ENCODE measurements around the gene PJA2.
A peak's percentile ranks its signal among the peaks of the same experiment; 100 is the strongest.

PJA2 gene

GRCh38 chr5:109345699-109346098 lies 64.1 kb downstream of the PJA2 start:
- no peak for DNase-seq

GRCh38 chr5:109340351-109340750 lies 69.4 kb downstream of the PJA2 start:
- DNase-seq: no peak

DNA sequence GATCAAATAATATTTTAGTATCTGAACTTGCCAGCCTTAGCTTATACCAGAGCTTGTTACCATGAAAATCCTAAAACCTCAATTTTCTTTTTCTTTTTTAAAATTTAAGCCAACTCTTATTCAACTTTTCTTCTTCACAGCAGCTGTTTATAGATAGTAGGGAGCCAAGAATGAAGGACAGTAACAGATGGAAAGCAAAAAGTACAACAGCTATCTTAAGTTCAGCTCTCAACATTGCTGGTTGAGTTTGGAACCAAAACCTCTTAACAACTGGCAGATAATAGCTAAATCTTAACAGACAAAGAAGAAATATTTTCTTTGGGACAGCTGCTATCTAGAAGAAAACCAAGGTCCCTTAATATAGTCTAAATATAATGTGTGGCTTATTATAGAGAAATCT lies 74.7 kb downstream of the PJA2 start:
- DNase-seq: no peak

GRCh38 chr5:109334056-109334455 lies 75.7 kb downstream of the PJA2 start:
- DNase-seq: no peak

DNA sequence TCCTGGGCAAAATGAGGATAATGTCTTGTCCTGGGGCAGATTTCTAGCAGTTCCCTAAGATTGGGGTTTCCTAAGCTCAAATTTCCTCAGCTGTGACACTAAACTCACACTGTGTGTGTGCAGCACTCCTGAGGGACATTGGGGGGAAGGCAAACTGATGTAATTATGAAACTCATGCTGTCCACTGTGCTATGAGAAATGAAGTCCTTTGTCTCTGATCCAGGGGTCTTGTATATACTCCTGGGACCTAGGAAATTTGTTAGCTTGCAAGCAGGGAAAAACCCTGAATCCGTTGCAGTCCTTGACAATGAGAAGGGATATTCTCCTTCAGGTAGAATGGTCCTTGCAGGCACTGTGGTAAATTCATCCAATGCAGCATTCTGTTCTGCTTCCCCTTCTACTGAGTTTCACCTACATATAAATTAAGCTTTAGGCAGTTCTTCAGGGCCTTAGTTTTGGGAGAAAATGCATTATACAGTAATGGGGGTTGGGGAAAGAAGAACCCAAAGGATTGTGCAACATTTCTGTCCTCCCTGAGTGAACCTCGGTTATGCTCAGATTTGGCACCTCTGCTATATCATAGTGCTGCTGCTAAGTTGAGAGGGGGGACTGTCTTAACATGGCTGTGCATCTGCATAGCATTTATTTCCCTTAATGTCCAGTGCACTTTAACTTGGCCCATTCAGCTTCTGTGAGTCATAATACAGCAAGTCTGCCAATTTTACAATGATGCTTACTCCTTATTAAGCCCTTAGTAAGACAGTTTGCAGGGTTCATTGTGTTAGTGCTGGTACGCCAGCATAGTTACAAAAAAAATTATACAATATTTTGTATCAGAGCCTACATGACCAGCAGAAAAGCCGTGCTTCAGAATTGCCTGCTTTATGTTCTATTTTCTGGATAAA lies 80.2 kb downstream of the PJA2 start:
- DNase-seq: peak; percentile 69

DNA sequence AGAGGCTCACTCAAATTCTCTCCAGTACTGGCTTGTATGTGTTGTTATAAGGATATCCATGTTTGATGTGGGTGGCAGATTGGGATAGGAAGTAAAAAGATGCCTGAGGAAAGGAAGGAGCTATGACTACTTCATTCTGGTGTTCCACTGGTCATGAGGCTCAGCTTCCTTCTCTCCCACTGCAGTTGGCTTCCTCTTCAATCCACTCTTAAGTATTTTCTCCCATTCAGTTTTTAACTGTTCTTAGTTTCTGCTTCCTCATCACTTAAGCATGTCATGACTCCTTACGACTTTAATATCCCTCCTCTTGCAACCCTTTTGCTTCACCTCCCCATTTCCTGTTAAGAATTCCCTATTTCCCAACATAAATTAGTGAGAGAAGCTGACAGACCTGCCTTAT lies 81.1 kb downstream of the PJA2 start:
- DNase-seq: peak; percentile 70

GRCh38 chr5:109327570-109327969 lies 82.2 kb downstream of the PJA2 start:
- no peak for DNase-seq

DNA sequence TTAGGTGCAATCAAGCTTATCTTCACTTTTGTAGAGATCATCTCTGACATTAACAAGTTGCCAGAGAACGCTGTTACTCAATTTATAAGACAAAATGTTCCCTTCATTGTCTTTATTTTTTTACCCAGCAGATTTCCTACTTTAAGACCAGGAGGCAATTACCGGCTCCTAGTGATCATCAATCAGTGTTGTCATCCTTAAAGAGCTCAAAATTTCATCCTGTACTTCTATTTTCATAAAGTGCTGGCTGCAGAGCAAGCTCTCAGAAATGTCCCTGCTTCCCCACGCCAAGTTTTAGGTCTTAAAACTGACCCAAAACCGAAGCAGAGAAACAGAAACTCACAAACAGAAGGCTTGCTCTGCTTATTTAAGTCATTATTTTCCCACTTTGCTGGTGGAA lies 82.9 kb downstream of the PJA2 start:
- no peak for DNase-seq

GRCh38 chr5:109325456-109325855 lies 84.3 kb downstream of the PJA2 start:
- no peak for DNase-seq

DNA sequence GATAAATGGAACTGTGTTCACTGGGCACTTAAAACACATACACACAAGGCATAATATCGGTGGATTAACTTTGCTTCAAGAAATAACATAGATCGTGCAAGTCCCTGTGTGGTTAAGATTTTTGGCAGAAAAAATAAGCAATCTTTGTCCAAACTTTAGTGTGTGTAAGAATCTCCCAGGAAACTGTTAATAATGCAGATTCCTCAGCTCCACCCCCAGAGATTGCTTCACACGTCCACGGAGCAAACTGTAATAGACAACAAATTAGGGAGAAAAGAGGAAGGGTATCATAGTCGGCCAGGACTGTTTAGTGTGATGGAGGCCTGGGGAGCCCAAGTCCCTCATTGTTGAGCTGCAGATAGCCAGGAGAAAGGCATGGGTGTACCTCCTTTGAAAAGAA lies 84.8 kb downstream of the PJA2 start:
- no peak for DNase-seq

DNA sequence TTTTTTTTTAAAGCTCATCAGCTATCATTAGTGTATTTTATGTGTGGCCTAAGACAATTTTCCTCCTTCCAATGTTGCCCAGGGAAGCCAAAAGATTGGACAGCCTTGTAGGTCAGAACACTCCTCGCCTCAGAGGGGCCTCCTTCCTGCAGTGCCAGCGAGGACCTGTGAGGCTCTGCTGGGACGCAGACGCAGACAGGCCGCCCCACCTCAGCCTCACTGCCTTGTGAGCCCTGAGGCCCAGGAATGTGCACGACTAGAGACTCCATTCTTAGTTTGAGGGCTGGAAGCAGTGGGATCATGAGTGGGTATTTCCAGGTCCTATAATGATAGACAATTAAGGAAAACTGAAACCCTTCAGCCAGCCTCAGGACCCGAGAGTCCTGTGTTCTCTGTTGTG lies 85.4 kb downstream of the PJA2 start:
- DNase-seq: no peak

- DNase-seq: no peak
Observed at GRCh38 chr5:109322694-109323093, 87.1 kb downstream of the PJA2 start.

- DNase-seq: no peak
Observed at GRCh38 chr5:109319351-109319750, 90.4 kb downstream of the PJA2 start.

DNA sequence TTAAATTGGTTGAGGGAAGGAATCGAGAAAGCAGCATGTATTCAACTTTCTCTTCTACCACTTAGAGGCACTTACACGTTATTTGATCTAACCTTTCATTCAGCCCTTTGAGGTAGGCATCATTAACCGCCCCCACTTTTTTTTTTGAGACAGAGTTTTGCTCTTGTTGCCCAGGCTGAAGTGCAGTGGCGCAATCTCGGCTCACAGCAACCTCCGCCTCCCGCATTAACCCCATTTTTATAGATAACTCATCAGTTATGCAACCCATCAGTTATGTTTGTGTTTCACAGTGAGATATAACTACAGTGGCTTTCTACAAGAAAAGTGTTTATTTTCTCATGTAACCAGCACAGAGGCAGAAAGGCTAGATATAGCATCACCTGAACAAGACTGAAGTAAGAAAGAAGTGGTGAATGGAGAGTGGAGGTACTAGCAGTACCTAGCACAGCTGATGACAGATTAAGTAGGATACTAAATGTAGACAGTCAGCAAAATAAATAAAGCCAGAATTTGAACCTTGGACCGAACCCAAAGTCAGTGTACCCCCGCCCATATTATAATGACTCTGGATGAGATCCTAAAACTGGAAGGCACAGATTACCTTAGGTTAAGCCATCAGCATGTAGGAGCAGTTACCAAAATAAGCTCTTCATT lies 91.2 kb downstream of the PJA2 start:
- no peak for DNase-seq

DNA sequence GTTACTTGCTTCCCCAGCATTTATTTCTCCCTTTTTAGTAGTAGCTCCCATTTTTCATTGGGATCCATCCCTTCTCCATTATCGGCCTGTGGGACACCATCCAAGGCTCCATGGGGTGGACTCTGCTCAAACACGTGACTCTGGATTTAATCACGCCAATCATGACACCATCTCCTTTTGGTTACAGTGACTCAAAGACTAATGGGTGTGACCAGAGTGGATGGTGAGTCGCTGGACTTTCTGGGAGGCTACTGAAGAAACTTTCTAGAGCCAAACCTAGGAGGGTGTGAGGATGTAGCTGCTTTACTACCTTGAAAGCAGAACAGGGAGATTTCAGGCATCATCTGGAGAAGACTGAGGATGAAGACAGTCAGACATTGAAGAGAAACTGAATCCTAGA lies 93.1 kb downstream of the PJA2 start:
- DNase-seq: peak; percentile 59

DNA sequence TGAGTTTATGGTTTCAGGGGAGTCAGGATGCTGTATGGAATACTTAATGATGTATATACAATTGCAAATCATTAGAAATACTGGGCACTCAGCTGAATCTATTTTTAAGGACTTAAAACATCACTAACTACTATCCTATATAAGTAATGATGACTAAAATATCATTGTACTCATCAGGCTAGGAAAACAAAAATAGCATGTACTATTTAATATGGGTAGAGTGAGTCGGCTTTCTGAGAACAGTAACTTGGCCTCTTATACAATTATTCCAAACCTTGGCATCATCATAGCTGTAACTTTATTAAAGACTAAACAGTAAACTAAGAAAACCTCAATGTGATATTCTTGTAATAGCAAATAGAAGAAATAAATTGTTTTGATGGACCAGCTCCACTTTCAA lies 94.5 kb downstream of the PJA2 start:
- no peak for DNase-seq

DNA sequence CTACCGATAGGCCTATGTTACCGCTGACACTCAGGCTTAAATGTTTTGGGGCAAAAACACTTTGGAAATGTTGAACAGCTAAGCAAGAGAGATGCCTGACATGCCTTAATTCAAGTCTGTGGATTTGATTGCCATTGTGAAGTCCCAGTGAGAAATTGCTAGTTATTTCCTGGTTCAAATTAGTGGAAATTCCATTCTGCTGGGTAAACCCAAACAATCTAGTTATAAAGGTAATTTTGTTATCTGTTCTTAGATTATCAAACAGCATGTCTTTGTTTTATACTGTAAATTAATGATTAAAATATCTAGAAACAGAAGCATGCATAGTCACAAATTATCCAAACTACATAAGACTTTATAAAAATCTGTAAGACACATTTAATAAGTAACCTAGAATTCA lies 96.6 kb downstream of the PJA2 start:
- DNase-seq: no peak

GRCh38 chr5:109312695-109313094 lies 97.1 kb downstream of the PJA2 start:
- no peak for DNase-seq

GRCh38 chr5:109310315-109310714 lies 99.5 kb downstream of the PJA2 start:
- no peak for DNase-seq

- no peak for DNase-seq
Observed at GRCh38 chr5:109309326-109310063, 100.3 kb downstream of the PJA2 start.

DNA sequence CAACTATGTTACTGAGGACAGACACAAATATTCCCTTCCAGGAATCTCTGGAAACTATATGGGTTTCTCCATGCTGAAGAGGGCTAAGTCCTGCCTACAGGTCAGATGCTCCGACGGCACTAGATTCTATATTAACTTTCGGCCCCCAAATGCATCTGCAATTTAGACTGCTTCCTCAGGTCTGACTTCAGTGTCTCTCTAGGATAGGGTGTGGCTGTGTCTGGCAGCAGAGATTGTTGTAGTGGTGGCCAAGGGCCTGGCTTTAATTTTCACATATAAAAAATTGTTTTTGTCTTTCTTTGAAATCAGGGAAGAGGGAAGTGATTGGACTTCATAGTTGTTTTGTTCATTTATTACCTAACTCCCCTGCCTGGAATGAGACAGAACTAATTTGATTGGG lies 101.8 kb downstream of the PJA2 start:
- no peak for DNase-seq

- no peak for DNase-seq
Observed at GRCh38 chr5:109307456-109307855, 102.3 kb downstream of the PJA2 start.

DNA sequence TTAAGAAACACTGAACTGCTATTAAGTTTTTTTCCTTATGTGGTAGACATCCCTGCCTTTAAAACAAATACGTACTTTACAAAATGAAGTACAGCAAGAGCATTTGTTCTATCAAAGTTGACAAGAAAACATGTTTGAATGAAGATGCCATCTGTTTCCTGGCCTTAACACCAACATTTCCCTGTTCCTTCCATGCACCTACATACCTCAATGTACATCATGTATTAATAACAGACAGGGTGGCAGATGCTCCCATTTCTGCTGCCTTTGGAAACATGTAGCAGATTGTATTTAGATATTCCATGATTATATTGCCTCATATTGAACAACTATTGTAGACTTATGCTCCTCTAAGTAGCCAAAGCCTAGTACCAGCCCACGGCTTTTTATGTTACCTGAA lies 104.4 kb downstream of the PJA2 start:
- no peak for DNase-seq

- no peak for DNase-seq
Observed at GRCh38 chr5:109304309-109304708, 105.5 kb downstream of the PJA2 start.

All from EL (cell line).